ENCODE results near the gene PDE11A. TPM values are rescaled to one million over a fixed set of nuclear protein-coding genes. Genes with fewer than 3 reads are reported as not detected.
A peak's percentile ranks its signal among the peaks of the same experiment; 100 is the strongest.

PDE11A gene
- total and polyA plus RNA-seq, 8 donors, result under 0.01 to 0.87 (median 0.40) TPM; not detected in 2

GRCh38 chr2:177693658-177694339 is 378.8 kb downstream of the PDE11A start:
- Histone ChIP-seq H3K27ac (no peak overlapping the region), H3K9me3 (no peaks in the 10 kb centered on the region), H3K4me3 (no peak overlapping the region), H3K36me3 (no peaks in the 10 kb centered on the region), H3K27me3 (no peaks in the 10 kb centered on the region), H3K4me1 (no peaks in the 10 kb centered on the region)
- intact Hi-C loops (cut with DNase I; ENCODE audit: low total_unique reads), result no loop called here
- TF ChIP-seq CTCF (IDR thresholded peaks at IDR 0.05), result no peak
- peak in 1 of 2 donors; percentile 38 for DNase-seq
- 54 to 65% (median 58%) methylated on average over 7 of the region's 7 CpGs for WGBS, 5 donors

GRCh38 chr2:177692783-177693269 is 379.8 kb downstream of the PDE11A start:
- H3K4me3 ChIP-seq, result no peak overlapping the region
- no peaks in the 10 kb centered on the region for H3K4me1 ChIP-seq
- DNase-seq, result peak in 1 of 2 donors; percentile 47
- intact Hi-C loops (cut with DNase I; ENCODE audit: low total_unique reads), result no loop called here
- H3K36me3 ChIP-seq, result no peaks in the 10 kb centered on the region
- 91 to 95% (median 92%) methylated on average over 4 of the region's 4 CpGs for WGBS, 5 donors
- no peak overlapping the region for H3K27ac ChIP-seq
- H3K9me3 ChIP-seq, result no peaks in the 10 kb centered on the region
- H3K27me3 ChIP-seq, result no peaks in the 10 kb centered on the region
- TF ChIP-seq CTCF (IDR thresholded peaks at IDR 0.05) (no peak), EP300 (IDR thresholded peaks at IDR 0.05) (no peak)

- intact Hi-C loops (cut with DNase I; ENCODE audit: low total_unique reads), result no loop called here
- Histone ChIP-seq H3K9me3 (no peaks in the 10 kb centered on the region), H3K4me3 (no peak overlapping the region), H3K36me3 (no peaks in the 10 kb centered on the region), H3K27ac (no peak overlapping the region), H3K27me3 (no peaks in the 10 kb centered on the region), H3K4me1 (no peaks in the 10 kb centered on the region)
- TF ChIP-seq POLR2A (IDR thresholded peaks at IDR 0.05), result no peak
- TF ChIP-seq POLR2AphosphoS5 (IDR thresholded peaks at IDR 0.05), result no peak
- TF ChIP-seq CTCF (IDR thresholded peaks at IDR 0.05), result no peak
- WGBS, 5 donors, result 38 to 56% (median 43%) methylated on average over 2 of the region's 2 CpGs
- peak in 1 of 2 donors; percentile 63 for DNase-seq
Observed at GRCh38 chr2:177692042-177692782, 380.4 kb downstream of the PDE11A start.

GRCh38 chr2:177691177-177691576 is 381.4 kb downstream of the PDE11A start:
- TF ChIP-seq POLR2AphosphoS5 (IDR thresholded peaks at IDR 0.05) (no peak), EP300 (IDR thresholded peaks at IDR 0.05) (no peak), POLR2A (IDR thresholded peaks at IDR 0.05) (no peak), CTCF (IDR thresholded peaks at IDR 0.05) (no peak)
- 0 to 33% (median 0%) methylated on average over 1 of the region's 1 CpG for WGBS, 5 donors
- intact Hi-C loops (cut with DNase I; ENCODE audit: low total_unique reads), result no loop called here
- H3K36me3 ChIP-seq, result no peaks in the 10 kb centered on the region
- DNase-seq, result no peak
- H3K4me1 ChIP-seq, result no peaks in the 10 kb centered on the region
- H3K4me3 ChIP-seq, result no peak overlapping the region
- H3K27ac ChIP-seq, result no peak overlapping the region
- H3K27me3 ChIP-seq, result no peaks in the 10 kb centered on the region
- H3K9me3 ChIP-seq, result no peaks in the 10 kb centered on the region
